HG02981 (cell line): ENCODE results near the gene NAT8L.

ENCODE experiments used
- ATAC-seq: cut with Tn5 transposase; IDR thresholded peaks from one replicate; pipeline ENCODE4 v1.9.1; 2021; ENCODE audit warnings: mild to moderate bottlenecking, moderate library complexity; ENCODE audit not compliant: unreplicated experiment

NAT8L gene

DNA sequence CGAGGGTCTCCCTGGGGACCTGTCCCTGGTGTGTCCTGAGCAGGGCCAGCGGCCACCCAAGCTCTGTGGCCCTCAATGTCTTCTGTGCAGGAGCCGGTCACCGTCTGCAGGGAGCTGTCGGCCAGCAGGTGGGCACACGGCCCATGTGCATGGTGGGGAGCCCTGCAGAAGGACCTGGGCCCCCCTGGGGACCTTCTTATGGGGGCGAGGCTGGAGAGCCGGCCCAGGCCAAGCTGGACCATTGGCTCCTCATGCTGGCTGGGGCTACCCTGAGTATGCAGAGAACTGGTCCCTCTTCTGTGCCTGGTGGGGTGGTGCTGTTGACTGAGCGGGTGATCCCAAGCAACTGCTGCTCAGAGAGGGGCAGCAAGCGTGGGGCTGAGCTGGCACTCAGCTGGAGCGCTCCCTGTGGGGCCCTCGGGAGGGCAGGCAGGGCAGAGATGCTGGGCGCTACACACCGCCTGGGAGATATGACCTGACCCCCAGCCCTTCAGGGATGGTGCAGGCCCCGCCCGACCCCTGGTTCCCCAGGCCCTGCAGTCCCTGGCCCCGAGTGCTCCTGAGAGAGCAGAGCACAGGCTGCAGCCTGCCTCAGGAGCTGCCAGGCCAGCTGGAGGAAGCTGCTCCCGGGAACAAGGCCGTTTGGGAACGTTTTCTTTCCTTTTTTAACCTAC lies 14.8 kb downstream of the NAT8L start:
- ATAC-seq = no peak

DNA sequence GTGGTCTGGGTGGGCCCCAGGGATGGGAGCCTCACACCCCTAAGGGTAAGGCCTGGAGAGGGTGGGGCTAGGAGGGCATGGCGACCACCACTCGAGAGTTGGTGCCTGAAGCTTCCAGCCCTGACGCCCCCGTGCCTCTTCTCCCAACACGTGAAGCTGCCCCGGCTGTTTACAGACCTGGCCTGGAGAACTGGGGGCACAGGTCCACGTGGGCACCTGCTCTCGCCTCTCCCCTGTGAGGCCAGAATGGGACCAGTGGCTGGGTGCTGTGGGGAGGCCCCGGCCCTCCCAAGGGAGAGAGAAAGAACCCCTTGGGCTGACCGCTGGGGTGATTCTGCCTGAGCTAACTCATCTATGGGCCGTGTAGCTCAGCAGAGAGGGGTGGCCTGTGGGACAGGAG lies 15.5 kb downstream of the NAT8L start:
- ATAC-seq = no peak

- ATAC-seq = no peak
Measured at GRCh38 chr4:2075171-2075986, 16.3 kb downstream of the NAT8L start.

GRCh38 chr4:2075987-2076907 lies 17.1 kb downstream of the NAT8L start:
- no peak for ATAC-seq

DNA sequence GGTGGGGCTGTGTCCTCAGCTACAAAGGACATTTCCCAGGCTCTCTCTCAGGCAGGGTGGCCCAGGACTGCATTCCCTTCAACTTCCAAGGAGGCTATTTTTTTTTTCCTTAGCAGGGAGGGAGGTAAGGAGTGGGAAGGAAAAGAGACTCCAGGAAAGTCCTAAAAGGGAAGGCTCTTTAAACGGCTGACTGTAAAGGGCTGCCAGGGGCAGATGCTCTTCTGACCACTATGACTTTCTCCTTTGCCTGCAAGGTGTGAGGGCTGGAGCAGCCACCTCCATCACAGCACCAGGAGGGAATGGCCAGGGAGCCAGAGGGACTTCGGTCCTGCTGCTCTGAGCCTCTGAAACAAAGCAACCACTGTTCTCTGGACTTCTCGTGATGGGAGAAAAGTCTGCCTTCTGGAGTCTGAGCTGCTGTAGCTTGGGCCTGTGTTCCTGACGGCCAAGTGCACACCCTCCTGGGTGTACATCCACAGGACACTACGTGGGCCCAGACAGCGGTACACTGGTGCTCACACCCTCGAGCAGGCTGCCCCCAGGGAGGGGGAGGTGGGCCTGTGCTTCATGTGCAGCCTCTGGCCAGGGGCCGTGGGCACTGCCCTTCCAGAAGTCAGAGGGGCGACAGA lies 17.9 kb downstream of the NAT8L start:
- no peak for ATAC-seq

DNA sequence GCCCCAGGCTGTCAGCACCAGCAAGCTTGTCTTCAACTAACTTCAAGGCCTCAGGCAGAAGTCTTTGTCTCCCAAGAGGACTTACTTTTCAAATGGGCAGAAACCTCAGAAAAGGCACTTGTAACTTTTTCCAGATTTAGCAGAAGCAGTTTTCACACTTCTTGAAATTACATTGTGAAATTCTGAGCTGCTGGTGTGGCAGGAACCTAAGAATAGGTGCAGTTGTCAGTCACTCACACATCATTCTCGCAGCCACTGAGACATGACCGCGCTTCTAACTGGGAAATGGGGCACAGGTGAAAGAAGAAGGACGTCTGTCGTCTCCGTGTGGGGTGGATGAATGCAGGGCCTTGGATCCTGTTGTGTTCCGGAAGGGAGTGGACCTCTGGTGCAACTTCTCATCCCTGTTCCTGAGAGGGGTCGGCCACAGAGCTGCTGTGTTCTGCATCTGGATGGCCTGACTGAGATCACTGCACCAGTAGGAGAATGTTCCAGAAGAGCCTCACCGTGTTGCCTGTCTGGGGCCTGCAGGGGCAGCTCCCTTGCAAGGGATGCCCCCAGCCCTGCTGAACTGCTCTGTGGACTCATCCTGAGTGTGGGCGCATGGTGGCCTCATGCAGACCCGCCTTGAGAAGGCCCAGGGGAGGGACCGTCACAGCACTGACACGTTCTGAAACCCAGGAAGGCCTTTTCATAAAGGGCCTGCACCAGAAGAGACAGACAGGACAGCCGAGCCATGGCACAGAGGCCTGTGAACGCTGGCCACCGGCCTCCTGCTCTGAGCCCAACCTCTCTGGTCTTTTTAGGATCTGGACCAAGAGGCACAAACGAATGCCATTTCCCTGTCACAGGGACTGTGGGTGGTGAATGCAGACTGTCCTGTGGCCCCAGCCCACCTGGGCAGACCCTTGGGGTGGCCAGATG lies 18.7 kb downstream of the NAT8L start:
- no peak for ATAC-seq

DNA sequence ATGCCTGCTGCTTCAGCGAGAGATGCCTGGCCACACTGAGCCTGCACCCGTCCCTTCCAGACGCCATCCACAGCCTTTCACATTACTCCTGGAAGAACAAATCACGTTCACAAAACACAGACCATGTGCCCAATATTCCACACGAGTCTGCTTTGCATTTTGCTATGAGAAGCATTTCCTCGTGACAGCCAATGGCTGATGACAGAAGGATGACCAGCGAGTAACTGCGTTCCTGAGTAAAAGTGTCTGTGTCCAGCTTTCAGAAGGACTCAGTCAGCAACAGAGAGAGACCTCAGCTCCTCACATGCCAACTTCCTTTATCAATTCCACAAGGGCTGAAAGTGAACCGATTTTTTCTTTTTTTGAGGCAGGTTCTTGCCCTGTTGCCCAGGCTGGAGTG lies 19.5 kb downstream of the NAT8L start:
- ATAC-seq = no peak

GRCh38 chr4:2079006-2079405 lies 19.9 kb downstream of the NAT8L start:
- ATAC-seq = no peak

- no peak for ATAC-seq
Measured at GRCh38 chr4:2079926-2080325, 20.8 kb downstream of the NAT8L start.

GRCh38 chr4:2080429-2081300 lies 21.5 kb downstream of the NAT8L start:
- no peak for ATAC-seq

GRCh38 chr4:2081540-2081939 lies 22.4 kb downstream of the NAT8L start:
- no peak for ATAC-seq

DNA sequence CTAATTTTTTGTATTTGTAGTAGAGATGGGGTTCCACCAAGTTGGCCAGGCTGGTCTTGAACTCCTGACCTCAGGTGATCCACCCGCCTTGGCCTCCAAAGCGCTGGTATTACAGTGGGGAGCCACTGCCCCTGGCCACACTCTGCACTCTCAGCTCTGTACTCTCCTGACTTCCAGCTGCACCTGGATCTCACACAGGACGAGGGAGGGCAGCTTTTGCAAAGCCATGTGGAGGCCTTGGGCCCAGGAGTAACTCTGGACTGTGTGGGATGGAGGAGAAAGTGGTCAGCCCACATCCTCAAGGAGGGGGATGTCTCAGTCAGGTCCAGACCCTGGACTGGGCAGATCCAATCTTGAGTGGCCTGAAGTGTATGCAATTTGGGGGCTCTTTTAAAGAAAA lies 23.0 kb downstream of the NAT8L start:
- no peak for ATAC-seq

DNA sequence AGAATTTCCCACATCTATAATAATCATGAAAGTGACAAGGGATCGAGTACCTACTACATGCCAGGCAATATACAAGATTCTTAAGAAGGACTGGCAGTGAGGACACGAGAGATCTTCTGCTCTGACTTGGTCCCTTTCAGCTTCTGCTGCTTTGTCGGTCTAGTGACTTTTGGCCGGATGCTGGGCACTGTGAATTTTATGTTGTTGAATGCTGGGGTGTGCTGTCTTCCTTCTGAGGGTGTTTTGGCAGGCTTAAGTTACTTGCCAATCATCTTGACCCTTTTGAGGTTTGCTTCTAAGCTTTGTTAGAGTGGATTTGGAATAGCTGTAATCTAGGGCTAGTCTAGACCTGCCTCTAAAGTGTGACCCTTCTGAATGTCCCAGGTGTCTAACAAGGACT lies 23.5 kb downstream of the NAT8L start:
- ATAC-seq = no peak

DNA sequence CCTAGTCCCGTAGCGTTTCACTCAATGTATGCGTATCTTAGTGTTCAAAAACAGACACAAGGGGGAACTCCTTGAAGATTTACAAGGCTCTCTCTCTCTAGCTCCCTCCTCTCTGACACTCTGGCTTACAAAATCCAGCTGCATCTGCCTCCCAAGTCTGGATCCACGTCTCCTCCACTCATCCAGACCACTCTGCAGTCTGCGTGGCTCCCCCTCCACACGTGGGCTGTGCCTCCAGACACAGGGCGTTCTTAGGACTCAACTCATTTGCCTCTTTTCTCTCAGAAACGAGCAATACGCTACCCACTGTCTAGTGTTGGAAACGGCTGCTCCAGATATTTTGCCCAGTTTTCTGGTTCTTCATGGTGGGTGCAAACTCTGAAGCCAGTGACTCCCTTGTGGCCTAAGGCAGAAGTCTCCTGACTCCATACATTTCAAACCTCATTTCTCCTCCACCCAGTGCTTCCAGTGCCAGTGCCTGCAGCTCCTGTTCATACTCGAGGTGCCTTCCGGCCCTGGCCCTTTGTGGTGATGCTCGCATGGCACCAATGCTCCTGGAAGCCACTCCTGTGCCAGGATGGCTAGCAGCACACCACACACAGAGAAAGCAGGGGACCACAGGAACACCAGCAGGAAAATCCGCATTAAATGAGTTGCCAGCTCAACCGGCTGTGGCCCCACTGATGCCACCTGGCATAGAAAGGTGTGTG lies 24.1 kb downstream of the NAT8L start:
- ATAC-seq = no peak

DNA sequence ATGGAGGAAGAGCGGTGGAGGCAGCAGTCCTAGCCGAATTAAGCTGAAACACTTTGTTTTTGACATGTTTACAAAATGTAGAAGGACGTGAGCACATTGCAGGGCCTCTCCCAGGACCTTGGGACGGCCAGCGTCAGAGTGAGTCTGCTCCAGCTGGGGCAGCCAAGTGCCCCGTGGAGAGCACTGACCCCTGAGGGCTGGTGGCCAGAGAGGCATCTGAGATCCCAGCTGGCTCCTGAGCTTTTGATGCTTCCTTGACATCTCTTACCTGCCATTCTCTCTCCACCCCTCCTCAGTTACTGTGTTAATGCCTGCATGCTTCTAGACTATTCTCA lies 24.7 kb downstream of the NAT8L start:
- no peak for ATAC-seq

DNA sequence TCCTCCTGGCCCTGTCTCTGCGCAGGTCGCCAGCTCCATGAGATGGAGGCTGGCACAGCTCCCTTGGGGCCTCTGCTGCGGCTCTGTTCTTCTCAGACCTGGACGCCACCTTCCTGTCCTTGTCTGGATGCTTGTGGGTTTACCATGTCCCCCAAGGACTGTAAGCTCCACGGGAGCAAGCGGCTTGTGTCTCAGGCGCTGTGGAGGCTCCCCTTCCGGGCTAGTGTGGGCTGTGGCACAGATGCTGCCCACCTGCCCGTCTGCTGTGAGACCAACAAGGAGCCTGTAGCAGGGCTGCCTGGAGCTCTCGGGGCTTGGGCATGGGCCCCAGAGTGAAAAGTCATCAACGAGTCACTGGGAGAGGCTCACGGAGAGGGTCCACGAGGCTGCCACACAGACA lies 25.2 kb downstream of the NAT8L start:
- ATAC-seq = no peak

DNA sequence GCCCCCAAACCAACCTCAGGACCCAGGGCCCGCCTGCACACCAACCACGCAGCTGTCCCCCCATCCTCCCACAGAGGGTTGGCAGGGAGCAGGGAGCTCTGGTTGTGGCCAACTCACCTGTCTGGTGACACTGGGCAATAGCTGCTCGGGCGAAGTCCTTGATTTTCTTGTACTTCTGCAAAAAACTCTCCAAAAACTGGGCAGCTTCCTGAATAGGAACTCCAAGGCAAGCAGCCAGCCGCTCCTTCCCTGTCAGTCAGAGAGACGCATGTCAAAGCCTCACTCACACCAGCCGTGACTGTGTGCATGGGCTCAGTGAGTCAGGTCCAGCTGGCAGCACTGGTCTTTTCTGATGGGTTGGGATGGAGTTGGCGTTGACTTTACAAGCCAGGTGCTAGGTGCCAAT lies 26.4 kb downstream of the NAT8L start:
- no peak for ATAC-seq

DNA sequence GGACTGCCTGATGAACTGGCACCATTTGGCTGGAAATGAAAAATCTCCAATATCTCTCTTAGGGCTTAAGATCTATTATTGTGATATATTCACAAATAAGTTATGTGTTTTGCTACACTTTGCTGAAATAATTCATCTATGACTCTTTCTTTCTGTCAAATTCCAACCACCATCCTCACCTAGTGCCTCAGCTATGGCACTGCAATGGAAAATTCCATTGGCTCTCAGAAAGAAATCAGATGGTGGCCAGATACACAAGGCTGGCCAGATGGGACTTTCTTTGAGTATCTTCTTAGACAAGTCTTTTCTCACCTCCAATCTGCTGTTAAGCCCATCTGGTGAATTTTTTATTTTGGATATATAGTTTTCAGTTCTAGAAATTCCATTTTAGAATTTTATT lies 28.0 kb downstream of the NAT8L start:
- no peak for ATAC-seq

DNA sequence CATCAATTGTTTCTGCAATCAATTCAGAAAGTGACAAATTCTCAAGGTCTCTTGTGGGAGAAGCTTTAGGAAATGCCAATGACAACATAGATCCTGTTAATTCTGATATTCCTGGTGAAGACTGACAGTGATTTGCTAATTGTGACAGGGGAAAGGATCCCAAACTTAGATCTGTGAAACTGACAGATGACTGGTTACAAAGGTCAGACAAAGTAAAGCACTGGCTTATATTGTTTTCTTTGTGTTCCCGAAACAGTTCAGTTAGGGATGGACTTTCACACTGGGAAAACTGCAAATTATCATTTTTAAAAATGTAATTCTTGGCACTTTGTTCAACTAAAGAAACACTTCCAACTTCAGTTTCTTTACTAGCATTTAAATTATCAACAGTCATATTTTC lies 30.1 kb downstream of the NAT8L start:
- ATAC-seq = no peak
